H9 (cell line): ENCODE measurements around the gene IGF2BP2. TPM values are rescaled to one million over a fixed set of nuclear protein-coding genes. Genes with fewer than 3 reads are reported as not detected.

Experiments used
- DNase-seq: peaks from one replicate; pipeline ENCODE4 v3.0.0-alpha.2; 2017
- H2AFZ ChIP-seq: one replicate; pipeline ENCODE4 v1.6.1; 2013; ENCODE audit warnings: mild to moderate bottlenecking, low read length, control low read depth, moderate library complexity
- H2AK5ac ChIP-seq: 2 replicates; pipeline ENCODE4 v1.6.1; 2013; ENCODE audit warnings: low read length, control low read depth, mixed read lengths; ENCODE audit not compliant: insufficient read length
- H2BK120ac ChIP-seq: one replicate; pipeline ENCODE4 v1.6.1; 2013; ENCODE audit warnings: low read depth, mild to moderate bottlenecking, low read length, control low read depth, inconsistent platforms; ENCODE audit not compliant: poor library complexity, severe bottlenecking
- H2BK12ac ChIP-seq: 2 replicates; pipeline ENCODE4 v1.6.1; 2013; ENCODE audit warnings: low read length, control low read depth, mixed read lengths, low read depth; ENCODE audit not compliant: insufficient read length
- H2BK15ac ChIP-seq: 2 replicates; pipeline ENCODE4 v1.6.1; 2013; ENCODE audit warnings: low read depth, low read length, control low read depth
- H2BK20ac ChIP-seq: one replicate; pipeline ENCODE4 v1.6.1; 2013; ENCODE audit warnings: low read depth, mild to moderate bottlenecking, low read length, control low read depth, inconsistent platforms; ENCODE audit not compliant: poor library complexity, severe bottlenecking
- H2BK5ac ChIP-seq: 2 replicates; pipeline ENCODE4 v1.6.1; 2013; ENCODE audit warnings: low read length, control low read depth, mixed read lengths; ENCODE audit not compliant: insufficient read length
- H3K14ac ChIP-seq: 2 replicates; pipeline ENCODE4 v1.6.1; 2013; ENCODE audit warnings: low read length, control low read depth; ENCODE audit not compliant: insufficient read depth
- H3K18ac ChIP-seq: 2 replicates; pipeline ENCODE4 v1.6.1; 2013; ENCODE audit warnings: low read depth, mild to moderate bottlenecking, mixed read lengths, low read length, control low read depth; ENCODE audit not compliant: insufficient read length
- H3K23ac ChIP-seq: 2 replicates; pipeline ENCODE4 v1.6.1; 2013; ENCODE audit warnings: low read length, control low read depth, mixed read lengths, low read depth; ENCODE audit not compliant: insufficient read length
- H3K23me2 ChIP-seq: 2 replicates; pipeline ENCODE4 v1.6.1; 2013; ENCODE audit warnings: low read depth, mild to moderate bottlenecking, mixed read lengths, low read length, control low read depth; ENCODE audit not compliant: insufficient read length, poor library complexity, severe bottlenecking
- H3K27ac ChIP-seq: 2 replicates; pipeline ENCODE4 v1.5.1; 2013; ENCODE audit warnings: low read length, control low read depth, mixed read lengths, low read depth; ENCODE audit not compliant: insufficient read length
- H3K27me3 ChIP-seq: 2 replicates; pipeline ENCODE4 v1.6.1; 2013; ENCODE audit warnings: low read length, control low read depth, inconsistent platforms; ENCODE audit not compliant: insufficient read depth
- H3K4ac ChIP-seq: 2 replicates; pipeline ENCODE4 v1.6.1; 2013; ENCODE audit warnings: low read depth, mild to moderate bottlenecking, control low read depth, inconsistent platforms, low read length, moderate library complexity
- H3K4me1 ChIP-seq: 2 replicates; pipeline ENCODE4 v1.6.1; 2013; ENCODE audit warnings: low read length, control low read depth, inconsistent platforms; ENCODE audit not compliant: insufficient read depth
- H3K4me2 ChIP-seq: 2 replicates; pipeline ENCODE4 v1.6.1; 2013; ENCODE audit warnings: low read length, control low read depth, mixed read lengths; ENCODE audit not compliant: insufficient read length, insufficient read depth
- H3K56ac ChIP-seq: 2 replicates; pipeline ENCODE4 v1.6.1; 2013; ENCODE audit warnings: low read depth, mild to moderate bottlenecking, mixed read lengths, low read length, control low read depth; ENCODE audit not compliant: insufficient read length
- H3K79me1 ChIP-seq: 2 replicates; pipeline ENCODE4 v1.6.1; 2013; ENCODE audit warnings: low read depth, mild to moderate bottlenecking, moderate library complexity, low read length, control low read depth, inconsistent platforms; ENCODE audit not compliant: insufficient read depth, poor library complexity, severe bottlenecking
- H3K79me2 ChIP-seq: 2 replicates; pipeline ENCODE4 v1.6.1; 2013; ENCODE audit warnings: low read length, control low read depth, inconsistent platforms; ENCODE audit not compliant: insufficient read depth
- H3K9ac ChIP-seq: 2 replicates; pipeline ENCODE4 v1.6.1; 2013; ENCODE audit warnings: low read length, control low read depth, mixed read lengths; ENCODE audit not compliant: insufficient read length; ENCODE audit errors: extremely low read depth
- H3K9me3 ChIP-seq: one replicate; pipeline ENCODE4 v1.6.1; 2013; ENCODE audit warnings: low read depth, low read length, inconsistent platforms; ENCODE audit not compliant: control insufficient read depth
- H3T11ph ChIP-seq: one replicate; pipeline ENCODE4 v1.6.1; 2013; ENCODE audit warnings: mild to moderate bottlenecking, low read length, control low read depth, inconsistent platforms
- H4K20me1 ChIP-seq: one replicate; pipeline ENCODE4 v1.6.1; 2013; ENCODE audit not compliant: control insufficient read depth, insufficient read length, insufficient read depth
- H4K5ac ChIP-seq: 2 replicates; pipeline ENCODE4 v1.6.1; 2013; ENCODE audit warnings: low read depth, mild to moderate bottlenecking, mixed read lengths, low read length, control low read depth; ENCODE audit not compliant: insufficient read length
- H4K8ac ChIP-seq: replicated peaks from 2 replicates; pipeline ENCODE4 v1.6.1; 2013; ENCODE audit warnings: low read length, control low read depth, mixed read lengths, low read depth; ENCODE audit not compliant: insufficient read length
- H4K91ac ChIP-seq: 2 replicates; pipeline ENCODE4 v1.6.1; 2013; ENCODE audit warnings: low read depth, mild to moderate bottlenecking, moderate library complexity, mixed read lengths, low read length, control low read depth; ENCODE audit not compliant: insufficient read length
- H3K27ac Mint-ChIP-seq, 3 experiments: 2 replicates in 2 of 3; 3 replicates in 1 of 3; pipeline ENCODE4 v1.8.0; 2020 to 2021; ENCODE audit warnings: mixed read lengths in 3 of 3, mild to moderate bottlenecking in 1 of 3, moderate library complexity in 1 of 3
- H3K27me3 Mint-ChIP-seq: 2 replicates; pipeline ENCODE4 v1.8.0; 2021; ENCODE audit warnings: low read depth, mild to moderate bottlenecking, moderate library complexity, mixed read lengths
- H3K36me3 Mint-ChIP-seq, 3 experiments: 2 replicates in 2 of 3; 3 replicates in 1 of 3; pipeline ENCODE4 v1.8.0; 2020 to 2021; ENCODE audit warnings: low read depth in 3 of 3, mixed read lengths in 3 of 3; ENCODE audit not compliant: insufficient read depth in 1 of 3
- H3K4me1 Mint-ChIP-seq, 2 experiments: 2 replicates each; pipeline ENCODE4 v1.8.0; 2020; ENCODE audit warnings: mixed read lengths in 2 of 2
- H3K4me3 Mint-ChIP-seq, 2 experiments: 2 replicates in 1 of 2; 3 replicates in 1 of 2; pipeline ENCODE4 v1.8.0; 2020 to 2021; ENCODE audit warnings: mild to moderate bottlenecking in 2 of 2, mixed read lengths in 2 of 2, moderate library complexity in 1 of 2
- H3K9me3 Mint-ChIP-seq, 2 experiments: 2 replicates in 1 of 2; 3 replicates in 1 of 2; pipeline ENCODE4 v1.8.0; 2020; ENCODE audit warnings: mild to moderate bottlenecking in 2 of 2, mixed read lengths in 2 of 2, moderate library complexity in 1 of 2
- CTCF ChIP-seq: fragments of 200-600 bp; sonication (generic); conservative IDR thresholded peaks from 3 replicates; pipeline ENCODE4 v1.8.0; 2021; ENCODE audit warnings: antibody characterized with exemption, mild to moderate bottlenecking
- WGBS: extraction: QIAGEN DNeasy Blood & Tissue Kit; methylation state at CpG from one replicate; pipeline ENCODE4 v1.1.7; 2013; ENCODE audit warnings: missing lambda C conversion rate, low lambda C conversion rate, mixed read lengths; ENCODE audit not compliant: insufficient read length; ENCODE audit errors: extremely low coverage; 5-methylcytosine and 5-hydroxymethylcytosine counted together
- total RNA-seq: library from RNA; stranded (reverse); gene quantifications from 2 replicates; pipeline ENCODE4 v1.2.1, GENCODE V29; 2021

The IGF2BP2 gene
- total RNA-seq, 1 experiment from 2014 or later = 130 TPM

GRCh38 chr3:185851959-185852358 lies 27.1 kb upstream of the IGF2BP2 start:
- Histone ChIP-seq H3K9ac (no peak overlapping the region), H3K4ac (no peak overlapping the region), H3K79me1 (no peaks in the 10 kb centered on the region), H2AK5ac (no peak overlapping the region), H3K9me3 (no peaks in the 10 kb centered on the region), H2BK15ac (no peak overlapping the region), H3K23me2 (no peaks in the 10 kb centered on the region), H3K27ac (no peak overlapping the region), H2BK120ac (no peak overlapping the region), H2BK5ac (no peak overlapping the region), H3K18ac (no peak overlapping the region), H3T11ph (no peak overlapping the region), H3K79me2 (no peaks in the 10 kb centered on the region), H3K56ac (no peak overlapping the region), H3K4me2 (no peak overlapping the region), H3K4me1 (no peaks in the 10 kb centered on the region), H4K5ac (no peak overlapping the region), H3K27me3 (no peaks in the 10 kb centered on the region), H2BK12ac (no peak overlapping the region), H4K20me1 (no peaks in the 10 kb centered on the region), H3K23ac (no peak overlapping the region), H4K91ac (no peak overlapping the region), H4K8ac (no peak overlapping the region), H2AFZ (no peak overlapping the region), H2BK20ac (no peak overlapping the region), H3K14ac (no peak overlapping the region)
- no CpG with 5 or more reads among the region's 1 CpG for WGBS
- peaks cover 9 to 16% of the 10 kb centered on the region in 2 experiments for H3K9me3 Mint-ChIP-seq
- H3K4me1 Mint-ChIP-seq = no peaks in the 10 kb centered on the region
- no peaks in the 10 kb centered on the region; the same call in none of the 2 replicates for H3K27me3 Mint-ChIP-seq
- TF ChIP-seq CTCF = no peak
- H3K36me3 Mint-ChIP-seq = peaks cover 0 to 12% (median 0%) of the 10 kb centered on the region in 3 experiments; a peak in 2 of 7 replicates
- DNase-seq = no peak
- H3K4me3 Mint-ChIP-seq = no peak overlapping the region
- H3K27ac Mint-ChIP-seq = no peak overlapping the region
